Breast epithelium (tissue), 4 donors: Measurements from ENCODE around the gene PM20D1. TPM values are rescaled to one million over a fixed set of nuclear protein-coding genes. Genes with fewer than 3 reads are reported as not detected.
"Not testable (repeated sequence)": the region's sequence is repeated elsewhere in the genome, so short reads cannot be mapped to it uniquely, and the experiment has no call there.

ENCODE experiments used
- DNase-seq, 2 donors: peaks; one replicate each; pipeline ENCODE4 v3.0.0-alpha.2; 2019; ENCODE audit warnings: low spot score in 2 of 2
- H3K27ac ChIP-seq, 2 donors: fragments of 200-600 bp; sonication (generic) in 1 of 2; one replicate each; pipeline ENCODE4 v1.5.1; 2016 to 2019; ENCODE audit warnings: mild to moderate bottlenecking in 1 of 2
- H3K27me3 ChIP-seq, 2 donors: fragments of 200-600 bp; sonication (generic) in 1 of 2; one replicate each; pipeline versions ENCODE4 v1.5.1 to v1.6.0; 2017 to 2019; ENCODE audit warnings: control low read depth in 1 of 2, mild to moderate bottlenecking in 1 of 2
- H3K36me3 ChIP-seq: fragments of 200-600 bp; one replicate; pipeline ENCODE4 v1.5.1; 2019
- H3K4me1 ChIP-seq, 2 donors: fragments of 200-600 bp; sonication (generic); one replicate each; pipeline ENCODE4 v1.5.1; 2016 to 2019; ENCODE audit warnings: control low read depth in 1 of 2
- H3K4me3 ChIP-seq, 3 donors: fragments of 200-600 bp; sonication (generic); 1 replicate in 2 of 3; 2 replicates in 1 of 3; pipeline ENCODE4 v1.5.1; 2016 to 2019; ENCODE audit warnings: mild to moderate bottlenecking in 3 of 3, moderate library complexity in 2 of 3
- H3K9me3 ChIP-seq, 2 donors: fragments of 200-600 bp; sonication (generic) in 1 of 2; one replicate each; pipeline ENCODE4 v1.5.1; 2016 to 2019; ENCODE audit warnings: control low read depth in 1 of 2
- POLR2A ChIP-seq: fragments of 450-650 bp; IDR thresholded peaks from one replicate; pipeline ENCODE4 v1.6.1; 2016; ENCODE audit warnings: antibody characterized with exemption, mild to moderate bottlenecking, moderate library complexity
- POLR2AphosphoS5 ChIP-seq, 3 donors: sonication (generic); formaldehyde crosslinking; IDR thresholded peaks; one replicate each; pipeline ENCODE4 v1.6.1; 2017; ENCODE audit warnings: antibody characterized with exemption in 3 of 3
- intact Hi-C: fragments of 100-400 bp; cut with DNase I; formaldehyde crosslinking; loops from one replicate; pipeline ENCODE4 v1.15.1; 2023; ENCODE audit warnings: low total_unique reads
- total RNA-seq, 3 donors: library from RNA; depleted of rRNA; stranded (reverse); fragments of >200 nt; gene quantifications; one replicate each; pipeline ENCODE4 v1.1.0, GENCODE V29; 2016
- TF ChIP-seq, protein P1 (sequence below), 3 donors: fragments of 450-650 bp; IDR thresholded peaks; one replicate each; pipeline ENCODE4 v1.5.1; 2016 to 2017; ENCODE audit warnings: antibody characterized with exemption in 3 of 3, mild to moderate bottlenecking in 3 of 3, moderate library complexity in 3 of 3

PM20D1 gene
- total RNA-seq, 3 donors from 2014 or later: 0.15 to 0.33 (median 0.16) TPM

DNA sequence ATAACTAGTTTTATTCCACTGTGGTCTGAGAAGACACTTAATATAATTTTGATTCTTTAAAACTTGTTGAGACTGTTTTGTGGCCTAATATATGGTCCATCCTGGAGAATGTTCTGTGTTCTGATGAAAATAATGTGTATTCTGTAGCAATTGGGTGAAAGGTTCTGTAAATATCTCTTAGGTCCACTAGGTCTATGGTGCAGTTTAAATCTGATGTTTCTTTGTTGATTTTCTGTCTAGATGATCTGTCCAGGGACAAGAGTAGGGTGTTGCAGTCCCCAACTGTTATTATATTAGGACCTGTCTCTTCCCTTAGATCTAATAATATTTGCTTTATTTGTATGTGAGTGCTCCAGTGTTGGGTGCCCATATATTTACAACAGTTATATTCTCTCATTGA lies 33.9 kb upstream of the PM20D1 start:
- intact Hi-C loops: no loop called here
- Histone ChIP-seq H3K4me3 (no peak overlapping the region), H3K27ac (no peak overlapping the region), H3K9me3 (peaks cover 5 to 6% of the 10 kb centered on the region in 2 donors), H3K27me3 (no peaks in the 10 kb centered on the region), H3K36me3 (no peaks in the 10 kb centered on the region), H3K4me1 (no peaks in the 10 kb centered on the region)
- TF ChIP-seq, protein P1, sequence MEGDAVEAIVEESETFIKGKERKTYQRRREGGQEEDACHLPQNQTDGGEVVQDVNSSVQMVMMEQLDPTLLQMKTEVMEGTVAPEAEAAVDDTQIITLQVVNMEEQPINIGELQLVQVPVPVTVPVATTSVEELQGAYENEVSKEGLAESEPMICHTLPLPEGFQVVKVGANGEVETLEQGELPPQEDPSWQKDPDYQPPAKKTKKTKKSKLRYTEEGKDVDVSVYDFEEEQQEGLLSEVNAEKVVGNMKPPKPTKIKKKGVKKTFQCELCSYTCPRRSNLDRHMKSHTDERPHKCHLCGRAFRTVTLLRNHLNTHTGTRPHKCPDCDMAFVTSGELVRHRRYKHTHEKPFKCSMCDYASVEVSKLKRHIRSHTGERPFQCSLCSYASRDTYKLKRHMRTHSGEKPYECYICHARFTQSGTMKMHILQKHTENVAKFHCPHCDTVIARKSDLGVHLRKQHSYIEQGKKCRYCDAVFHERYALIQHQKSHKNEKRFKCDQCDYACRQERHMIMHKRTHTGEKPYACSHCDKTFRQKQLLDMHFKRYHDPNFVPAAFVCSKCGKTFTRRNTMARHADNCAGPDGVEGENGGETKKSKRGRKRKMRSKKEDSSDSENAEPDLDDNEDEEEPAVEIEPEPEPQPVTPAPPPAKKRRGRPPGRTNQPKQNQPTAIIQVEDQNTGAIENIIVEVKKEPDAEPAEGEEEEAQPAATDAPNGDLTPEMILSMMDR (IDR thresholded peaks at IDR 0.05): no peak
- TF ChIP-seq POLR2AphosphoS5 (IDR thresholded peaks at IDR 0.05) (no peak), POLR2A (no peak)
- DNase-seq: no peak

DNA sequence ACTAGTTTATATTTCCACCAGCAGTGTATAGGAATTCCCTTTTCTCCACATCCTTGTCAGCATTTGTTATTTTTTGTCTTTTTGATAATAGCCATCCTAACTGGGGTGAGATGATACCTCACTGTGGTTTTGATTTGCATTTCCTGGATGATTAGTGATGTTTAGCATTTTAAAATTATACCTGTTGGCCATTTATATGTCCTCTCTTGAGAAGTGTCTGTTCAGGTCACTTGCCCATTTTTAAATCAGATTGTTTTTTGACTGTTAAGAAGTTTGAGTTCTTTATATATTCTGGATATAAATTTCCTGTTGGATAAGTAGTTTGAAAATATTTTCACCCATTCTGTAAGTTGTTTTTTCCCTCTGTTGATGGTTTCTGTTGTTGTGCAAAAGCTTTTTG lies 31.0 kb upstream of the PM20D1 start:
- peaks cover 6 to 15% of the 10 kb centered on the region in 2 donors for H3K9me3 ChIP-seq
- H3K36me3 ChIP-seq: no peaks in the 10 kb centered on the region
- intact Hi-C loops: no loop called here
- H3K4me3 ChIP-seq: no peak overlapping the region
- no peaks in the 10 kb centered on the region for H3K27me3 ChIP-seq
- no peak for TF ChIP-seq POLR2AphosphoS5 (IDR thresholded peaks at IDR 0.05)
- TF ChIP-seq, protein P1 (IDR thresholded peaks at IDR 0.05): no peak
- TF ChIP-seq POLR2A: no peak
- no peaks in the 10 kb centered on the region for H3K4me1 ChIP-seq
- DNase-seq: no peak
- H3K27ac ChIP-seq: no peak overlapping the region

DNA sequence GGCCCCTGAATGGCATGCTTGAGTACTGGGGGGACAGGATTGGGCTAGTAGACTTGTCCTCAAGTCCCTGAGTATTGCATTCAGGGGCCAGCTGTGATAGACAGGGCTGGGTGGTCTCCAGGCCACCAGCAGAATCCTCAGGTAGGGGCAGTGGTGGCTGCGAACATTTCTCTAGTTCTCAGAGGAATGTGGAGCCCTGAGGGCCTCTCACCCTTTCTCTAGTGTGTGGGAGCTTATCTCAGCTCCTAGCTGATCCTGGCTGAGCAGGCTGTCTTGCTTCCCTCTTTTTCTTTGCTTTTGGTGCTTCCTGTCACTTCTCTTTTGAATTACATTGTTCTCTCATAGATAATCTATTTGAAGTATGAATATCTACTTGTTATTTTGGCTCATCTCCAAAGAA lies 30.0 kb upstream of the PM20D1 start:
- no peak for TF ChIP-seq POLR2AphosphoS5 (IDR thresholded peaks at IDR 0.05)
- no peak for TF ChIP-seq POLR2A
- TF ChIP-seq, protein P1 (IDR thresholded peaks at IDR 0.05): no peak
- intact Hi-C loops: no loop called here
- no peak overlapping the region for H3K4me3 ChIP-seq

DNA sequence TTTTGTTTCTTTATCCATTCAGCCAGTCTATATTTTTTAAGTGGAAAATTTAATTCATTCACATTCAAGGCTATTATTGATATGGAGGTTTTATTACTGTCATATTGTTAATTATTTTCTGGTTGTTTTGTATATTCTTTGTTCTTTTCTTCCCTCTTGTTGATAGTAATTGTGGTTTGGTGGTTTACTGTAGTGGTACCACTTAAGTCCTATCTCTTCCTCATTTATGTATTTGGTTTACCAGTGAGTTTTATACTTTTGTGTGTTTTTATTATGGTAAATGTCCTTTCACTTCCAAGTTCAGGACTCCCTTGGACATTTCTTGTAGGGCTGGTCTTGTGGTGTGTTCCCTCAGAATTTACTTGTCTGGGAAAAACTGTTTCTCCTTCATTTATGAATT lies 28.1 kb upstream of the PM20D1 start:
- H3K9me3 ChIP-seq: peaks cover 6 to 15% of the 10 kb centered on the region in 2 donors
- TF ChIP-seq, protein P1 (IDR thresholded peaks at IDR 0.05): no peak
- TF ChIP-seq POLR2AphosphoS5 (IDR thresholded peaks at IDR 0.05) (no peak), POLR2A (no peak)

More for the DNA sequence above, 30.0 kb upstream of the PM20D1 start:
- Histone ChIP-seq H3K9me3 (peaks cover 6 to 15% of the 10 kb centered on the region in 2 donors), H3K36me3 (no peaks in the 10 kb centered on the region), H3K27ac (no peak overlapping the region), H3K4me1 (no peaks in the 10 kb centered on the region), H3K27me3 (no peaks in the 10 kb centered on the region)
- DNase-seq: no peak

DNA sequence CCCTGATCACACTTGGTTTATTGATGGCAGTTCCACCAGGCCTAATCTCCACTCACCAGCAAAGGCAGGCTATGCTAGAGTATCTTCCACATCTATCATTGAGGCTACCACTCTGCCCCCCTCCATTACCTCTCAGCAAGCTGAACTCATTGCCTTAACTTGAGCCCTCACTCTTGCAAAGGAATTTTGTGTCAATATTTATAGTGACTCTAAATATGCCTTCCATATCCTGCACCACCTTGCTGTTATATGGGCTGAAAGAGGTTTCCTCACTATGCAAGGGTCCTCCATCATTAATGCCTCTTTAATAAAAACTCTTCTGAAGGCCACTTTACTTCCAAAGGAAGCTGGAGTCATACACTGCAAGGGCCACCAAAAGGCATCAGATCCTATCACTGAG lies 23.2 kb upstream of the PM20D1 start:
- intact Hi-C loops, H3K27ac ChIP-seq, H3K36me3 ChIP-seq, H3K4me3 ChIP-seq, H3K9me3 ChIP-seq, DNase-seq, H3K27me3 ChIP-seq, H3K4me1 ChIP-seq: not testable (repeated sequence)

More for the DNA sequence above, 28.1 kb upstream of the PM20D1 start:
- no peaks in the 10 kb centered on the region for H3K27me3 ChIP-seq
- H3K4me1 ChIP-seq: no peaks in the 10 kb centered on the region
- no peak for DNase-seq
- no peak overlapping the region for H3K27ac ChIP-seq
- no peaks in the 10 kb centered on the region for H3K36me3 ChIP-seq
- no peak overlapping the region for H3K4me3 ChIP-seq
- intact Hi-C loops: no loop called here

DNA sequence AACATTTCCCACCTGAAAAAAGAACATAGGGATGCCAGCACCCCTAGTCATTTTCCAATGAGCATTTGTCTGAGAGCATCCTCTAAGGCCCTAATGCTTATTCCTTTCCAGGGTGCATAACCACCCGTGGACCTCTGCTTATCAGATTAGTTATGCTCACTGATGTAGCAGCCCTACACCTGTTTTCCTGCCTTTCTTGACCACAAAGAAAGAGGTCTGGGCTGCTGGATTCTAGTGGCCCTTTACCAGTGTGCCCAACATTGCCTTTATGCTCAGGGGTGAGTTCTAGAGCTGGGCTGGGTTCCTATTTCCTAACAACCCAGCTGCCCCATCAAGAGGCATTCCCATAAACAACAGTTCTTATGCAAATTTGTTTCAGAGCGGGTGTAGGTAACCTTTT lies 20.3 kb upstream of the PM20D1 start:
- H3K36me3 ChIP-seq: no peaks in the 10 kb centered on the region
- H3K4me3 ChIP-seq: no peak overlapping the region
- H3K9me3 ChIP-seq: no peaks in the 10 kb centered on the region
- no peak overlapping the region for H3K27ac ChIP-seq
- no peaks in the 10 kb centered on the region for H3K27me3 ChIP-seq
- H3K4me1 ChIP-seq: no peaks in the 10 kb centered on the region
- no peak for DNase-seq
- TF ChIP-seq POLR2AphosphoS5 (IDR thresholded peaks at IDR 0.05): no peak
- TF ChIP-seq, protein P1 (IDR thresholded peaks at IDR 0.05): no peak
- TF ChIP-seq POLR2A: no peak
- intact Hi-C loops: no loop called here
